Calu3 (cell line): ENCODE results near the gene DNM2. TPM values are rescaled to one million over a fixed set of nuclear protein-coding genes. Genes with fewer than 3 reads are reported as not detected.

Source experiments
- BruUV-seq: library from RNA; stranded (reverse); fragments of 400-500 nt; replicated peaks from 2 replicates; lab custom pipeline; 2021; lab: Mats Ljungman, UMichigan
- CTCF ChIA-PET: fragments of 300-600 bp; sonication (Branson Sonifier 250); formaldehyde crosslinking; loops from one replicate; lab custom pipeline; 2022; ENCODE audit warnings: antibody characterized with exemption; lab: Charles Lee
- DNase-seq: peaks from one replicate; pipeline ENCODE4 v3.0.0; 2022
- H3K27ac Mint-ChIP-seq: one replicate; pipeline ENCODE4 v1.8.0; 2022; ENCODE audit warnings: mixed read lengths; ENCODE audit not compliant: unreplicated experiment
- H3K27me3 Mint-ChIP-seq: one replicate; pipeline ENCODE4 v1.8.0; 2022; ENCODE audit warnings: mixed read lengths; ENCODE audit not compliant: unreplicated experiment
- H3K36me3 Mint-ChIP-seq: one replicate; pipeline ENCODE4 v1.8.0; 2022; ENCODE audit warnings: mild to moderate bottlenecking, moderate library complexity, mixed read lengths; ENCODE audit not compliant: insufficient read depth, unreplicated experiment
- H3K4me1 Mint-ChIP-seq: one replicate; pipeline ENCODE4 v1.8.0; 2022; ENCODE audit warnings: mild to moderate bottlenecking, low read depth, mixed read lengths; ENCODE audit not compliant: unreplicated experiment
- H3K4me3 Mint-ChIP-seq: one replicate; pipeline ENCODE4 v1.8.0; 2022; ENCODE audit warnings: mild to moderate bottlenecking, low read depth, moderate library complexity, mixed read lengths; ENCODE audit not compliant: unreplicated experiment
- H3K9me3 Mint-ChIP-seq: one replicate; pipeline ENCODE4 v1.8.0; 2022; ENCODE audit warnings: low read depth, mixed read lengths; ENCODE audit not compliant: unreplicated experiment
- intact Hi-C: fragments of 100-400 bp; cut with micrococcal nuclease; formaldehyde crosslinking; loops from one replicate; pipeline ENCODE4 v1.10.0; 2022; ENCODE audit not compliant: unreplicated experiment
- total RNA-seq: library from RNA; stranded (reverse); gene quantifications from 2 replicates; pipeline ENCODE4 v1.2.3, GENCODE V29; 2022
- TF ChIP-seq, protein P1 (sequence below): fragments of 200-600 bp; IDR thresholded peaks from one replicate; pipeline ENCODE4 v1.8.0; 2022; ENCODE audit warnings: antibody characterized with exemption; ENCODE audit not compliant: unreplicated experiment

Gene DNM2
- total RNA-seq, 1 experiment from 2014 or later, result 126 TPM

DNA sequence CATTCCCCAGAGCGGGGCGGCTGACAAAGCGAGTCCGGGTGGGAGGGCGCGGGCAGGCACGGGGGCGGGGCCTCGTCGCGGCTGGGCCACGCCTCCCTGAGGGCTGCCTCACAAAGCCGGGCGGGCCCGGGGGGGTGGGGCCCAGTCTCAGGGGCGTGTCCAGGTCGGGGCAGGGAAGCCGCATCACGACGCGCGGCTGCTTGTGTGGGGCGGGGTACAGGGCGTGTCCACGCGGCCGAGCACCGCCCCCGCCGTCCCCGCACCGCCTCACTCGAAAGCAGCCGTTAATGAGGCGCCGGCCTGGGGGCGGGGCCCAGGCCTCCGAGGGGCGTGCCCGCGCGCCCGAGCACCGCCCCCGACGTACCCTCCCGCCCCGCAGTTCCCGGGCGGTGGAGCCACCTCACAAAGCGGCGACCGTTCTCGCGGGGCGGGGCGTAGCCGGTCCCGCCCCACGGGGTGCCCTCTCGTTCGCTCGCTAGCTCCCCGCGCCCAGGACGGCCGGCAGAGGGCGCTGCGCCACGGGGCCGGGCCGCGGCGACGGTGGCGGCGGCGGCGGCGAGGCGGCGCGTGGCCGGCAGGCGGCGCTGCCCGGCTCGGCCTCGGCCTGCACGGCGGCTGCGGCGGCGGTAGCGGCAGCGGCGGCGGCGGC is 153.2 kb downstream of the DNM2 start, which contains the start of gene CARM1:
Gene CARM1 (plus strand): TSS at position 599 of the 649 bp plus-strand sequence. CDS start 150 bp downstream, outside the sequence.
- DNase-seq, result peak; percentile 97
- TF ChIP-seq, protein P1, sequence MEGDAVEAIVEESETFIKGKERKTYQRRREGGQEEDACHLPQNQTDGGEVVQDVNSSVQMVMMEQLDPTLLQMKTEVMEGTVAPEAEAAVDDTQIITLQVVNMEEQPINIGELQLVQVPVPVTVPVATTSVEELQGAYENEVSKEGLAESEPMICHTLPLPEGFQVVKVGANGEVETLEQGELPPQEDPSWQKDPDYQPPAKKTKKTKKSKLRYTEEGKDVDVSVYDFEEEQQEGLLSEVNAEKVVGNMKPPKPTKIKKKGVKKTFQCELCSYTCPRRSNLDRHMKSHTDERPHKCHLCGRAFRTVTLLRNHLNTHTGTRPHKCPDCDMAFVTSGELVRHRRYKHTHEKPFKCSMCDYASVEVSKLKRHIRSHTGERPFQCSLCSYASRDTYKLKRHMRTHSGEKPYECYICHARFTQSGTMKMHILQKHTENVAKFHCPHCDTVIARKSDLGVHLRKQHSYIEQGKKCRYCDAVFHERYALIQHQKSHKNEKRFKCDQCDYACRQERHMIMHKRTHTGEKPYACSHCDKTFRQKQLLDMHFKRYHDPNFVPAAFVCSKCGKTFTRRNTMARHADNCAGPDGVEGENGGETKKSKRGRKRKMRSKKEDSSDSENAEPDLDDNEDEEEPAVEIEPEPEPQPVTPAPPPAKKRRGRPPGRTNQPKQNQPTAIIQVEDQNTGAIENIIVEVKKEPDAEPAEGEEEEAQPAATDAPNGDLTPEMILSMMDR, result peak; percentile 34
- Mint-ChIP-seq H3K36me3 (peaks cover 22% of the 10 kb centered on the region), H3K4me1 (no peaks in the 10 kb centered on the region), H3K9me3 (no peaks in the 10 kb centered on the region), H3K4me3 (peak within 1 kb of the TSS; percentile 73), H3K27ac (peak within 1 kb of the TSS; percentile 83), H3K27me3 (no peaks in the 10 kb centered on the region)
- CTCF ChIA-PET, result interaction anchor here (0.5 to 1.8 kb wide), 4 partner anchors 28 to 729 kb away, joined by 3 to 5 read pairs (median 4); partner anchors contain the start of genes DNM2 and TMED1
- intact Hi-C loops, result no loop called here
- BruUV-seq, result no TSS peak

DNA sequence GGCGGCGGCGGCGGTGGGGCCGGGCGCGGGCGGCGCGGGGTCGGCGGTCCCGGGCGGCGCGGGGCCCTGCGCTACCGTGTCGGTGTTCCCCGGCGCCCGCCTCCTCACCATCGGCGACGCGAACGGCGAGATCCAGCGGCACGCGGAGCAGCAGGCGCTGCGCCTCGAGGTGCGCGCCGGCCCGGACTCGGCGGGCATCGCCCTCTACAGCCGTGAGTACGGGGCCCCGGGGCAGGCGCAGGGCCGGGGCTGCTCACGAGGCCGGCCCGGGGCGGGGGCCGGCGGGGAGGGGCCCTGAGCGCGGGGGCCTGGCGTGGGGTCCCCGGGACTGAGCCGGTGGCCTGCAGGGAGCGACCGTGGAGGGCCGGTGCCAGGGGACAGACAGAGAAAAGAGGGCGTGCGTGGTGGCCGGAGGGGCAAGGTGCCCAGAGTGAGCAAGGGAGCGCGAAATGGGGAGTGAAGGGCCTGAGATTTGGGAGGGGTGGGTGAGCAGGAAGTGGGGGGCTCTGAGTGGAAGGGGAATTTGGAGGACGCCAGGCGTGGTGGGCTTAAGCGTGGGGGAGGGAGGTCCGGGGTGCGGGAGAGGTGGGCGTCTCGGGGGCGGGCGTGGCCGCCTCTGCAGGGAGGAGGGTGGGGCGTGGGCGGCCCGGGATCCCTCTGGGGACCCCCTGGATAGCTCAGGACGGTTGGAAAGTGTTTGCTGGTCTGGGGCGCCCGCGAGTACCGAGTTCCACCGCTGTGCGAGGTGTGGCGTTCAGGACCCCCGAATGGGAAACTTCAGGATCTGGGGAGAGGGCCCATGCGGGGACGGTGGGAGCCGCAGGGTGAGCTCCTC is 154.0 kb downstream of the DNM2 start:
- TF ChIP-seq, protein P1, result no peak
- CTCF ChIA-PET, result interaction anchor here (0.7 to 1.8 kb wide), 3 partner anchors 36 to 154 kb away, joined by 4 to 5 read pairs (median 4); partner anchors contain the start of genes DNM2 and TMED1
- H3K4me1 Mint-ChIP-seq, result no peaks in the 10 kb centered on the region
- DNase-seq, result peak; percentile 24
- H3K36me3 Mint-ChIP-seq, result peaks cover 22% of the 10 kb centered on the region
- intact Hi-C loops, result no loop called here
- H3K27me3 Mint-ChIP-seq, result no peaks in the 10 kb centered on the region
- H3K9me3 Mint-ChIP-seq, result no peaks in the 10 kb centered on the region
- H3K4me3 Mint-ChIP-seq, result peak overlapping the region; percentile 73
- peak overlapping the region; percentile 79 for H3K27ac Mint-ChIP-seq
- BruUV-seq, result no TSS peak

DNA sequence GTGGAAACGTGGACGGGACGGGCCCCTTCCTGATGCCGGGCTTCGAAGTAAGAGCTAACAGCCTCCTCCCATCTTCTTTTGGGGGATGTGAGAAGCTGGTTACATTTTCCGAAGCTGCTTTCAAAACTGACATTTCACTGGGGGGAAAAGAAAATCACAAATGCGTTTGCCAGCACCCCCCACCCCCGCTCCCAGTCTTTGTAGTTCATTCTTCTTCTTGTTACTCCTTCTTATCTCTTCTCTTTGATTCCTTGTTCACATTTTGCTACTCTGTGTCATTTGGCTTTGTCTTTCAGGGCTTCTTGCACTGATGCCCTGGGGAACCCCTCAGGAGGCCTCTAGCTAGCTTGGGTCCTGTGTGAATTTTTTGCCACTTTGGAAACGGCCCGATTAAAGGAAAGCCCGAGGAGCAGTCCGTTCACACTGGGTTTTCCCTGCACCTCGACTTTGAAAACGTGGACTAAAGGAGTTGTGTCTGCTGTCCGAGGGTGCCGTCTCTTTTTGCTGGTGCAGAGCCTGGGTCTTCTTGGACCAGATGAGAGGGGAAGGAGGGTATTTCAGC is 154.7 kb downstream of the DNM2 start:
- Mint-ChIP-seq H3K27ac (peak overlapping the region; percentile 79), H3K36me3 (peaks cover 22% of the 10 kb centered on the region), H3K4me3 (peak overlapping the region; percentile 73), H3K27me3 (no peaks in the 10 kb centered on the region), H3K4me1 (no peaks in the 10 kb centered on the region), H3K9me3 (no peaks in the 10 kb centered on the region)
- DNase-seq, result no peak
- CTCF ChIA-PET, result interaction anchor here (0.7 kb wide), 1 partner anchor 48 kb away, joined by 4 read pairs; no protein-coding TSS in a partner anchor
- TF ChIP-seq, protein P1, result no peak
- intact Hi-C loops, result no loop called here
- TSS peak; percentile 13 for BruUV-seq

DNA sequence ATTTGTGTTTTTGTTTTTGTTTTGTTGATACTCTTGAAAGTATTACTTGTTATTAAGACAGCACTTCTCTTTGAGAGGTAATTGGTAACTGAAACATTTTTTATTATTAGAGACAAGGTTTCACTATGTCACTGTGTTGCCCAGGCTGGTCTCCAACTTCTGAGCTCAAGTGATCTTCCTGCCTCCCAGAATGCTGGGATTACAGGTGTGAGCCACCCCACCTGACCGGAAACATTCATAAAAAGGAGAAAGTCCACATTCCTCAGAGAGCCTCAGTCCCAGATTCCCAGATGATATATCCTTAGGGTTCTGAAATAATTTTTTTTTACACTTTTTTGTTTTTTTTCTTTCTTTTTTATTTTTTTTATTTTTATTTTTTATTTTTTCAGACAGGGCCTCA is 156.1 kb downstream of the DNM2 start:
- no peak for DNase-seq
- TF ChIP-seq, protein P1, result no peak
- no peaks in the 10 kb centered on the region for H3K9me3 Mint-ChIP-seq
- peaks cover 29% of the 10 kb centered on the region for H3K36me3 Mint-ChIP-seq
- CTCF ChIA-PET, result interaction anchor here (0.6 kb wide), 1 partner anchor 118 kb away, joined by 3 read pairs; no protein-coding TSS in a partner anchor
- no peak overlapping the region for H3K4me3 Mint-ChIP-seq
- TSS peak; percentile 15 for BruUV-seq
- intact Hi-C loops, result no loop called here
- peaks cover 5% of the 10 kb centered on the region for H3K4me1 Mint-ChIP-seq
- no peak overlapping the region for H3K27ac Mint-ChIP-seq
- no peaks in the 10 kb centered on the region for H3K27me3 Mint-ChIP-seq
